Measurements from ENCODE around the gene RELT.

RELT gene

GRCh38 chr11:73390601-73391565 lies 14.7 kb downstream of the RELT start:
- in situ Hi-C loops (cut with MboI; ENCODE audit: low sequenced_read_pairs), result no loop called here

DNA sequence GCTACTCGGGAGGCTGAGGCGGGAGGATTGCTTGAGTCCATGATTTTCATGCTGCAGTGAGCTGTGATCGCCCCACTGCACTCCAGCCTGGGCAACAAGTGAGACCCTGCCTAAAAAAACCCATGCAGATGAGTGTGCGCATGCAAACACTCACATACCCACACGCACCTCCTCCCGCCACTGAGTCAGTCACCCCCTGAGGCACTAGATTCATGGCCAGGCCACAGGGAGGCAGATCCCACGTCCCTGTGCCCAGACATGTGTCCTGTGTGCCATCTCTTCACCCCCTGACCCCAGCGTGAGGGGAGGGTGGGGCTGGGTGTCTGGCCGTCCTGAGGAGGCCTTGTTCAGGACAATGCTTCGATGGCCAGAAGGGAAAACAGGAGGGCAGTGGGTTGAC lies 15.5 kb downstream of the RELT start:
- in situ Hi-C loops (cut with MboI; ENCODE audit: low sequenced_read_pairs), result no loop called here

- in situ Hi-C loops (cut with MboI; ENCODE audit: low sequenced_read_pairs), result no loop called here
Measured at GRCh38 chr11:73392108-73393010, 16.2 kb downstream of the RELT start.

GRCh38 chr11:73393011-73393380 lies 16.8 kb downstream of the RELT start:
- in situ Hi-C loops (cut with MboI; ENCODE audit: low sequenced_read_pairs), result no loop called here

- in situ Hi-C loops (cut with MboI; ENCODE audit: low sequenced_read_pairs), result no loop called here
Measured at GRCh38 chr11:73393479-73394415, 17.5 kb downstream of the RELT start.

DNA sequence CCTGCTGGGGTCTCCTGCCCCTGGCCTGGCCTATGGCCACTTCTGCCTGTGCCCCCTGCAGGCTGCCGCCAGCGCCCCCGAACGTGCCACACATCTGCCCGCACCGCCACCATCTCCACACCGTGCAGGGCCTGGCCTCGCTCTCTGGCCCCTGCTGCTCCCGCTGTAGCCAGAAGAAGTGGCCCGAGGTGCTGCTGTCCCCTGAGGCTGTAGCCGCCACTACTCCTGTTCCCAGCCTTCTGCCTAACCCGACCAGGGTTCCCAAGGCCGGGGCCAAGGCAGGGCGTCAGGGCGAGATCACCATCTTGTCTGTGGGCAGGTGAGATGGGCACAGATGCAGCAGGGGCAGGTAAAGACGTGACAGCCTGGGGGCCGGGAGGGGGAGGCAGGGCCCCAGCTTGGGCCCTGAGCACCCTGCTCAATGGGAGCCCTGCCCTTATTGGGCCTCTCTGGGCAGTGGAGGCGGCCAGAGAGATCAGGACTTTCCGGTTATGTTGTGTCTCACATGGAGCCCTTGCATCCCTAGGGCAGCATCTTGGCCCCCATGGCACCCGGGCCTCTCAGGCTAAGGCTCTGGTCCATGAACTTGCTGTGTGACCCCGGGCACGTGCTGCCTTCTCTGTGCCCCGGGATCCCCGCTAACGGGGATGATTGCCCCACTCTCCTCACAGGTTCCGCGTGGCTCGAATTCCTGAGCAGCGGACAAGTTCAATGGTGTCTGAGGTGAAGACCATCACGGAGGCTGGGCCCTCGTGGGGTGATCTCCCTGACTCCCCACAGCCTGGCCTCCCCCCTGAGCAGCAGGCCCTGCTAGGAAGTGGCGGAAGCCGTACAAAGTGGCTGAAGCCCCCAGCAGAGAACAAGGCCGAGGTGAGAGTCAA lies 18.5 kb downstream of the RELT start:
- in situ Hi-C loops (cut with MboI; ENCODE audit: low sequenced_read_pairs), result no loop called here

- in situ Hi-C loops (cut with MboI; ENCODE audit: low sequenced_read_pairs), result no loop called here
Measured at GRCh38 chr11:73395297-73396208, 19.4 kb downstream of the RELT start.

- in situ Hi-C loops (cut with MboI; ENCODE audit: low sequenced_read_pairs), result no loop called here
Measured at GRCh38 chr11:73396251-73396930, 20.2 kb downstream of the RELT start.

DNA sequence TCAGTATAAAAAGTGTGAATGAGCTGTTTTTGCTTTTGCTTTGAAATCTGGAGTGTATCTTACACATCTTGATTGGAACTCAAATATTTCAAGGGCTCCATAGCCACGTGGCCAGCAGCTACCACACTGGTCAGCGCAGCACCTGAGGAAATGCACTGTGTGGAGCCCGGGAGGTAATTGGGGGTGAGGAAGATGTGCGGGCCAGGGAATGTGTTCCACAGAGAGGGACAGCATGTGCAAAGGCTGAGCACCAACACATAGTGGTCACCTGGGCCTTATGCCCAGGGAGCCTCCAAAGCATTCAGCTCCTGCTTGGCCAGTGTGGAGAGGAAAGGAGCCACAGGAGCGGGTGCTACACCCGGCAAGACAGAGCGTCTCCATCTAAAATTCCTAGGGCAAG lies 20.8 kb downstream of the RELT start:
- in situ Hi-C loops (cut with MboI; ENCODE audit: low sequenced_read_pairs), result no loop called here

DNA sequence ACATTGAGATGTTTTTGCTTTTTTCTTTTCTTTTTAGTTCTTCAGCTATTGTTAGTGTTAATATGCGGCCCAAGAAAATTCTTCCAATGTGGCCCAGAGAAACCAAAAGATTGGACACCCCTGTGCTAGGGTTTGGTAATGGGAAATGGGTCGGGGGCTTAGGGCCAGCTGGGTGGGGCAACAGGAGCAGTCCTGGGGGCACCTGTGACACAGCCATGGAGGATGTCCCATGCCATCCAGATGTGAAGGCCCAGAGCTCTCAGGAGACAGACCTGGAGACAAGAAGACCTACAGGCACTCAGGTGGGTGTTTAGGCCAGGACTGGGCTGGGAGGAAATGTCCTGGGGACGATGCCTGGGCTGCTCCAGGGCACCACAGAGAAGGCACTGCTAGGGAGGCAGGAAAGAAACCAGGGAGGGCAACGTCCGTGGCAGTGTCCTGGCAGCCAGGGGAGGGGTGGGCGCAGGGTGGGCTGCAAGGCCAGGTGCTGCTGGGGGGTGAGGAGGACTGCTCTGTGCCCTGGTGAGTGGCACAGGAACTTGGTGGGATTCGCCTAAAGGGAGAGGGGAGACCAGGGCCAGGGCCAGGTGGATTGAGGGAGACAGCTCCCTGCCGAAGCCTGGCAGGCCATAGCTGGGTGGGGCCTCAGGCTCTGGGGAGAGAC lies 21.4 kb downstream of the RELT start:
- in situ Hi-C loops (cut with MboI; ENCODE audit: low sequenced_read_pairs), result no loop called here

DNA sequence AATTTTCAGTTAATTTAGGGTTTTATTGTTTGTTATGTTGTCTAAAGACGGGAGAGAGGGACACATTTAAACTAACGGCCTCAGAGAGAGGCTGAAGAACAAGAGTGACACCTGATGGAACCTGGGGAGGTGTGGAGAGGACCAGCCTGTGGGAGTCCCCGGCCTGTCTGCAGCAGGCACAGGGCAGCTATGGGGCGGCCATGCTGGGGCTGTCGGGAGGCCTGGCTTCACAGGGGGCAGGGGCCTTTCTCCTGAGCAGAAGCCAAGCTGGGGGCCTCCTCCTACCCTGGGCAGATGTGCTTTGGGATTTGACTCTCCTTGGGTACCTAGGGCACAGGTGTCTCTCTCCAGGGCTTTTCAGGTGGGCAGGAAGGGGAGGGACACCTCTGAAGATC lies 21.9 kb downstream of the RELT start:
- in situ Hi-C loops (cut with MboI; ENCODE audit: low sequenced_read_pairs), result no loop called here

GRCh38 chr11:73398721-73399120 lies 22.5 kb downstream of the RELT start:
- in situ Hi-C loops (cut with MboI; ENCODE audit: low sequenced_read_pairs), result no loop called here

GRCh38 chr11:73399159-73399590 lies 23.0 kb downstream of the RELT start:
- in situ Hi-C loops (cut with MboI; ENCODE audit: low sequenced_read_pairs), result no loop called here

DNA sequence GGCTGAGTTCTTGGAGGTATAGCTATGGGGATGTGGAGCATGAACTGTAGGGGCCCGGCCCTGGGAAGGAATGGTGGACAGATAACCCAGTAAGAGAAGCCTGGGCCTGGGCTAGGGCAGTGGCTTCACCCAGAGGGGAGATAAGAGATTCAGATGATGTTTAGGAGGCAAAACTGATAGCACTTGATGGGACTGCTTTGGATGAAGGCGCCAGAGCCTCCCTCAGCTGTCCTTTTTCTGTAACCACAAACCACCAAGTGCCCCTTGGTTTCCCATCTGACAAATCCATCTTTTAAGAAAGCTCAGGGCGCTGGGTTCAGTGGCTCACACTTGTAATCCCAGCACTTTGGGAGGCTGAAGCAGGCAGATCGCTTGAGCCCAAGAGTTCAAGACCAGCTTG lies 23.4 kb downstream of the RELT start:
- in situ Hi-C loops (cut with MboI; ENCODE audit: low sequenced_read_pairs), result no loop called here

GRCh38 chr11:73400293-73400692 lies 24.1 kb downstream of the RELT start:
- in situ Hi-C loops (cut with MboI; ENCODE audit: low sequenced_read_pairs), result no loop called here

GRCh38 chr11:73401217-73401923 lies 25.2 kb downstream of the RELT start:
- in situ Hi-C loops (cut with MboI; ENCODE audit: low sequenced_read_pairs), result no loop called here
